ENCODE results near the gene ARRDC5.

Gene ARRDC5

GRCh38 chr19:4911786-4912672, 9.3 kb upstream of the ARRDC5 start:
- H3K27me3 ChIP-seq (replicated peaks; ENCODE audit: control insufficient read depth, insufficient read depth, low read length): no peaks in the 10 kb centered on the region
- TF ChIP-seq CTCF (IDR thresholded peaks at IDR 0.05; ENCODE audit: insufficient read depth, low read length, poor library complexity, severe bottlenecking): peak; percentile 69
- H3K4me3 ChIP-seq (replicated peaks; ENCODE audit: low read depth, low read length): peak overlapping the region; percentile 72
- peak; percentile 52 for DNase-seq (ENCODE audit: extremely low read depth, insufficient read length)
- no peaks in the 10 kb centered on the region; the same call in none of the 2 replicates for H3K36me3 ChIP-seq (ENCODE audit: control insufficient read depth, insufficient read depth, low read length)

GRCh38 chr19:4911314-4911713, 8.6 kb upstream of the ARRDC5 start:
- no peak for TF ChIP-seq CTCF (IDR thresholded peaks at IDR 0.05; ENCODE audit: insufficient read depth, low read length, poor library complexity, severe bottlenecking)
- DNase-seq (ENCODE audit: extremely low read depth, insufficient read length): no peak
- Histone ChIP-seq H3K27me3 (replicated peaks; ENCODE audit: control insufficient read depth, insufficient read depth, low read length) (no peaks in the 10 kb centered on the region), H3K4me3 (replicated peaks; ENCODE audit: low read depth, low read length) (peak overlapping the region; percentile 72), H3K36me3 (ENCODE audit: control insufficient read depth, insufficient read depth, low read length) (no peaks in the 10 kb centered on the region; the same call in none of the 2 replicates)

GRCh38 chr19:4910594-4911281, 8.0 kb upstream of the ARRDC5 start:
- Histone ChIP-seq H3K4me3 (replicated peaks; ENCODE audit: low read depth, low read length) (peak overlapping the region; percentile 72), H3K27me3 (replicated peaks; ENCODE audit: control insufficient read depth, insufficient read depth, low read length) (no peaks in the 10 kb centered on the region), H3K36me3 (ENCODE audit: control insufficient read depth, insufficient read depth, low read length) (no peaks in the 10 kb centered on the region; the same call in none of the 2 replicates)
- no peak for TF ChIP-seq CTCF (IDR thresholded peaks at IDR 0.05; ENCODE audit: insufficient read depth, low read length, poor library complexity, severe bottlenecking)
- DNase-seq (ENCODE audit: extremely low read depth, insufficient read length): peak; percentile 56

- TF ChIP-seq CTCF (IDR thresholded peaks at IDR 0.05; ENCODE audit: insufficient read depth, low read length, poor library complexity, severe bottlenecking): no peak
- peak; percentile 94 for DNase-seq (ENCODE audit: extremely low read depth, insufficient read length)
- peak overlapping the region; percentile 74 for H3K4me3 ChIP-seq (replicated peaks; ENCODE audit: low read depth, low read length)
- H3K36me3 ChIP-seq (ENCODE audit: control insufficient read depth, insufficient read depth, low read length): no peaks in the 10 kb centered on the region; the same call in 1 of the 2 replicates
- no peaks in the 10 kb centered on the region for H3K27me3 ChIP-seq (replicated peaks; ENCODE audit: control insufficient read depth, insufficient read depth, low read length)
These were observed 7.3 kb upstream of the ARRDC5 start for GRCh38 chr19:4909897-4910593.

GRCh38 chr19:4909156-4909896, 6.6 kb upstream of the ARRDC5 start, which contains the start of gene UHRF1:
Gene UHRF1, plus strand, starts transcription at chr19:4909501. Its CDS starts 1,385 bp downstream, at chr19:4910886.
- TF ChIP-seq CTCF (IDR thresholded peaks at IDR 0.05; ENCODE audit: insufficient read depth, low read length, poor library complexity, severe bottlenecking): no peak
- no peaks in the 10 kb centered on the region for H3K27me3 ChIP-seq (replicated peaks; ENCODE audit: control insufficient read depth, insufficient read depth, low read length)

More at GRCh38 chr19:4909156-4909896, 6.6 kb upstream of the ARRDC5 start, which contains the start of gene UHRF1:
- Histone ChIP-seq H3K36me3 (ENCODE audit: control insufficient read depth, insufficient read depth, low read length) (no peaks in the 10 kb centered on the region; the same call in 1 of the 2 replicates), H3K4me3 (replicated peaks; ENCODE audit: low read depth, low read length) (peak within 1 kb of the TSS; percentile 74)
- DNase-seq (ENCODE audit: extremely low read depth, insufficient read length): peak; percentile 83
